GM12878 (cell line): ENCODE measurements around the gene FOXK1. TPM values are rescaled to one million over a fixed set of nuclear protein-coding genes. Genes with fewer than 3 reads are reported as not detected.
A peak's percentile ranks its signal among the peaks of the same experiment; 100 is the strongest.

ENCODE experiments used
- BCL11A ChIP-seq: IDR thresholded peaks from 2 replicates; pipeline ENCODE4 v1.6.1; 2011; ENCODE audit warnings: low read depth, low read length
- BHLHE40 ChIP-seq, 2 experiments: fragments of 450-650 bp in 1 of 2; IDR thresholded peaks; 2 replicates each; pipeline ENCODE4 v1.6.1; 2011 to 2017; ENCODE audit warnings: low read depth in 2 of 2, borderline replicate concordance in 1 of 2, improper control_type of control experiment in 1 of 2, low read length in 1 of 2, mild to moderate bottlenecking in 1 of 2
- BMI1 ChIP-seq: fragments of 450-650 bp; IDR thresholded peaks from 2 replicates; pipeline ENCODE4 v1.6.1; 2016; ENCODE audit warnings: mild to moderate bottlenecking, moderate library complexity, borderline replicate concordance
- CHD1 ChIP-seq: IDR thresholded peaks from 2 replicates; pipeline ENCODE4 v1.6.1; 2012; ENCODE audit warnings: low read depth, low read length, improper control_type of control experiment
- FOS ChIP-seq: IDR thresholded peaks from 3 replicates; pipeline ENCODE4 v1.6.1; 2011; ENCODE audit warnings: borderline replicate concordance; ENCODE audit not compliant: insufficient read length; ENCODE audit errors: extremely low read depth
- GATAD2B ChIP-seq: fragments of 450-650 bp; conservative IDR thresholded peaks from 2 replicates; pipeline ENCODE4 v1.6.1; 2017; ENCODE audit warnings: low read depth, mild to moderate bottlenecking, moderate library complexity
- HDAC2 ChIP-seq: fragments of 200-600 bp; sonication (generic); IDR thresholded peaks from 2 replicates; pipeline ENCODE4 v1.6.1; 2017
- HDGF ChIP-seq: fragments of 450-650 bp; IDR thresholded peaks from 2 replicates; pipeline ENCODE4 v1.6.1; 2016; ENCODE audit warnings: antibody characterized with exemption
- KLF5 ChIP-seq: fragments of 450-650 bp; IDR thresholded peaks from 2 replicates; pipeline ENCODE4 v1.6.1; 2014; ENCODE audit warnings: mild to moderate bottlenecking; ENCODE audit not compliant: partially characterized antibody
- MYB ChIP-seq: fragments of 150-350 bp; IDR thresholded peaks from 2 replicates; pipeline ENCODE4 v1.6.1; 2014; ENCODE audit warnings: mild to moderate bottlenecking, low read depth, low read length, borderline replicate concordance
- NFIC ChIP-seq: IDR thresholded peaks from 2 replicates; pipeline ENCODE4 v1.6.1; 2012; ENCODE audit warnings: low read depth, mild to moderate bottlenecking, inconsistent platforms, low read length, moderate library complexity
- NFXL1 ChIP-seq: fragments of 450-650 bp; IDR thresholded peaks from 2 replicates; pipeline ENCODE4 v1.6.1; 2017; ENCODE audit warnings: antibody characterized with exemption, mild to moderate bottlenecking, borderline replicate concordance
- NR2F1 ChIP-seq: fragments of 450-650 bp; conservative IDR thresholded peaks from 2 replicates; pipeline ENCODE4 v1.6.1; 2017; ENCODE audit warnings: mild to moderate bottlenecking
- PML ChIP-seq: IDR thresholded peaks from 2 replicates; pipeline ENCODE4 v1.6.1; 2012; ENCODE audit warnings: low read length, inconsistent platforms
- RAD21 ChIP-seq: IDR thresholded peaks from 2 replicates; pipeline ENCODE4 v1.6.1; 2011; ENCODE audit warnings: mild to moderate bottlenecking, low read depth, low read length, moderate library complexity; ENCODE audit not compliant: insufficient read depth
- RUNX3 ChIP-seq: IDR thresholded peaks from 2 replicates; pipeline ENCODE4 v1.6.1; 2012; ENCODE audit warnings: low read length, inconsistent platforms
- SIN3A ChIP-seq: IDR thresholded peaks from 2 replicates; pipeline ENCODE4 v1.6.1; 2012; ENCODE audit warnings: low read depth, low read length, improper control_type of control experiment
- SRF ChIP-seq, 2 experiments: IDR thresholded peaks; 2 replicates each; pipeline ENCODE4 v1.6.1; 2011; ENCODE audit warnings: low read depth in 2 of 2, low read length in 2 of 2, mild to moderate bottlenecking in 1 of 2, moderate library complexity in 1 of 2
- SUPT20H ChIP-seq: IDR thresholded peaks from 2 replicates; pipeline ENCODE4 v1.6.1; 2011; ENCODE audit warnings: low read depth, mild to moderate bottlenecking, low read length, moderate library complexity, borderline replicate concordance; ENCODE audit not compliant: control insufficient read depth
- TCF12 ChIP-seq: IDR thresholded peaks from 2 replicates; pipeline ENCODE4 v1.6.1; 2011; ENCODE audit warnings: low read depth, mild to moderate bottlenecking, low read length
- TCF7 ChIP-seq: IDR thresholded peaks from 2 replicates; pipeline ENCODE4 v1.6.1; 2014; ENCODE audit warnings: antibody characterized with exemption, borderline replicate concordance
- YBX1 ChIP-seq: fragments of 450-650 bp; IDR thresholded peaks from 2 replicates; pipeline ENCODE4 v1.6.1; 2016; ENCODE audit warnings: antibody characterized with exemption
- polyA plus RNA-seq, 11 experiments: library from polyadenylated mRNA; depleted of rRNA in 4 of 11; unstranded in 6 of 11; stranded (reverse) in 5 of 11; fragments of >200 nt; fragmentation: Nextera tagmentation in 4 of 11; fragmentation: Illumina TruSeq in 1 of 11; extraction: Ambion mirVana in 4 of 11; extraction: Trizol in 1 of 11; gene quantifications; 1 replicate in 1 of 11; 2 replicates in 10 of 11; pipeline versions ENCODE4 v1.2.1 to v1.2.3, GENCODE V29; 2011 to 2016; ENCODE audit warnings: inconsistent platforms in 2 of 11, missing spikeins in 2 of 11, low read depth in 1 of 11
- total RNA-seq, 4 experiments: library from RNA; depleted of rRNA in 3 of 4; stranded (reverse); fragments of >200 nt in 3 of 4; fragmentation: Illumina TruSeq in 1 of 4; extraction: Trizol in 1 of 4; gene quantifications; 2 replicates each; pipeline versions ENCODE4 v1.2.1 to v1.2.3, GENCODE V29; 2013 to 2021
- TF ChIP-seq, protein P1 (sequence below): IDR thresholded peaks from 2 replicates; pipeline ENCODE4 v1.6.1; 2011; ENCODE audit warnings: borderline replicate concordance, low read depth, mild to moderate bottlenecking, moderate library complexity, low read length; ENCODE audit not compliant: insufficient read depth, poor library complexity, severe bottlenecking
- TF ChIP-seq, protein P2 (sequence below): fragments of 450-650 bp; IDR thresholded peaks from 2 replicates; pipeline ENCODE4 v1.6.1; 2016; ENCODE audit warnings: mild to moderate bottlenecking
- TF ChIP-seq, protein P3 (sequence below): fragments of 450-650 bp; IDR thresholded peaks from 2 replicates; pipeline ENCODE4 v1.6.1; 2017; ENCODE audit warnings: borderline replicate concordance
- TF ChIP-seq, protein P4 (sequence below): IDR thresholded peaks from 2 replicates; pipeline ENCODE4 v1.6.1; 2012; ENCODE audit warnings: low read depth, low read length, improper control_type of control experiment
- TF ChIP-seq, protein P5 (sequence below): IDR thresholded peaks from 2 replicates; pipeline ENCODE4 v1.6.1; 2012; ENCODE audit warnings: low read length, inconsistent platforms

The FOXK1 gene
- total and polyA plus RNA-seq, 10 of the 15 experiments (the other 5 are each of a cell fraction or from before 2014, with no cell fraction given), result 0.24 to 31.8 (median 4.5) TPM

DNA sequence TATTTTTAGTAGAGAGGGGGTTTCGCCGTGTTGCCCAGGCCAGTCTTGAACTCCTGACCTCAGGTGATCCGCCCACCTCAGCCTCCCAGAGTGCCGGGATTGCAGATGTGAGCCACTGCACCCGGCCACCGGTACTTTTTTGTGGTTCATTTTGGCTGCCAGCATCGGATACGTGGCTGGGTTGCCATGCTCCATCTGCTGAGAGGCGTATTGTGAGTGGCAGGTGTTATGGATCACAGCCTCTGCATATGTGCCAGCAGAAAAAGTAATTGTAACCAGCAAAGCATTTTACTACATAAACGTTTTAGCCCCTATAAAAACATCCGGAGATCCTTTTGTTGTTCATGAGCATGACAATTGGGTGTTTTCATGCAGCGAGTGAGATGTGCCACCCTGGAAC, 7.1 kb downstream of the FOXK1 start (continued):
- TF ChIP-seq, protein P1, sequence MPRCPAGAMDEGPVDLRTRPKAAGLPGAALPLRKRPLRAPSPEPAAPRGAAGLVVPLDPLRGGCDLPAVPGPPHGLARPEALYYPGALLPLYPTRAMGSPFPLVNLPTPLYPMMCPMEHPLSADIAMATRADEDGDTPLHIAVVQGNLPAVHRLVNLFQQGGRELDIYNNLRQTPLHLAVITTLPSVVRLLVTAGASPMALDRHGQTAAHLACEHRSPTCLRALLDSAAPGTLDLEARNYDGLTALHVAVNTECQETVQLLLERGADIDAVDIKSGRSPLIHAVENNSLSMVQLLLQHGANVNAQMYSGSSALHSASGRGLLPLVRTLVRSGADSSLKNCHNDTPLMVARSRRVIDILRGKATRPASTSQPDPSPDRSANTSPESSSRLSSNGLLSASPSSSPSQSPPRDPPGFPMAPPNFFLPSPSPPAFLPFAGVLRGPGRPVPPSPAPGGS, result no peak
- TF ChIP-seq PML (no peak), BHLHE40 (IDR thresholded peaks at IDR 0.05; ENCODE audit: borderline replicate concordance in 1 of 2, low read depth in 2 of 2, low read length in 1 of 2) (peak in 1 of 2 experiments; percentile 72; a peak in 2 of 4 replicates), SUPT20H (no peak), RAD21 (no peak), RUNX3 (peak; percentile 43; the same call in 1 of the 2 replicates), TCF7 (no peak), SRF (IDR thresholded peaks at IDR 0.05; ENCODE audit: low read depth in 2 of 2, low read length in 2 of 2) (no peak), NR2F1 (peak; percentile 57), KLF5 (no peak), SIN3A (no peak), HDGF (no peak), TCF12 (0 out of 2 replicates have a peak, but pooled peaks have one; percentile 27), NFIC (no peak), MYB (no peak), BMI1 (no peak), FOS (no peak), HDAC2 (no peak), YBX1 (no peak), BCL11A (no peak), NFXL1 (no peak), GATAD2B (no peak), CHD1 (no peak)
- TF ChIP-seq, protein P2, sequence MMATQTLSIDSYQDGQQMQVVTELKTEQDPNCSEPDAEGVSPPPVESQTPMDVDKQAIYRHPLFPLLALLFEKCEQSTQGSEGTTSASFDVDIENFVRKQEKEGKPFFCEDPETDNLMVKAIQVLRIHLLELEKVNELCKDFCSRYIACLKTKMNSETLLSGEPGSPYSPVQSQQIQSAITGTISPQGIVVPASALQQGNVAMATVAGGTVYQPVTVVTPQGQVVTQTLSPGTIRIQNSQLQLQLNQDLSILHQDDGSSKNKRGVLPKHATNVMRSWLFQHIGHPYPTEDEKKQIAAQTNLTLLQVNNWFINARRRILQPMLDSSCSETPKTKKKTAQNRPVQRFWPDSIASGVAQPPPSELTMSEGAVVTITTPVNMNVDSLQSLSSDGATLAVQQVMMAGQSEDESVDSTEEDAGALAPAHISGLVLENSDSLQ, result peak; percentile 83
- TF ChIP-seq, protein P3, sequence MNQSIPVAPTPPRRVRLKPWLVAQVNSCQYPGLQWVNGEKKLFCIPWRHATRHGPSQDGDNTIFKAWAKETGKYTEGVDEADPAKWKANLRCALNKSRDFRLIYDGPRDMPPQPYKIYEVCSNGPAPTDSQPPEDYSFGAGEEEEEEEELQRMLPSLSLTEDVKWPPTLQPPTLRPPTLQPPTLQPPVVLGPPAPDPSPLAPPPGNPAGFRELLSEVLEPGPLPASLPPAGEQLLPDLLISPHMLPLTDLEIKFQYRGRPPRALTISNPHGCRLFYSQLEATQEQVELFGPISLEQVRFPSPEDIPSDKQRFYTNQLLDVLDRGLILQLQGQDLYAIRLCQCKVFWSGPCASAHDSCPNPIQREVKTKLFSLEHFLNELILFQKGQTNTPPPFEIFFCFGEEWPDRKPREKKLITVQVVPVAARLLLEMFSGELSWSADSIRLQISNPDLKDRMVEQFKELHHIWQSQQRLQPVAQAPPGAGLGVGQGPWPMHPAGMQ, result no peak
- TF ChIP-seq, protein P4, sequence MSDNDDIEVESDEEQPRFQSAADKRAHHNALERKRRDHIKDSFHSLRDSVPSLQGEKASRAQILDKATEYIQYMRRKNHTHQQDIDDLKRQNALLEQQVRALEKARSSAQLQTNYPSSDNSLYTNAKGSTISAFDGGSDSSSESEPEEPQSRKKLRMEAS, result no peak
- TF ChIP-seq, protein P5, sequence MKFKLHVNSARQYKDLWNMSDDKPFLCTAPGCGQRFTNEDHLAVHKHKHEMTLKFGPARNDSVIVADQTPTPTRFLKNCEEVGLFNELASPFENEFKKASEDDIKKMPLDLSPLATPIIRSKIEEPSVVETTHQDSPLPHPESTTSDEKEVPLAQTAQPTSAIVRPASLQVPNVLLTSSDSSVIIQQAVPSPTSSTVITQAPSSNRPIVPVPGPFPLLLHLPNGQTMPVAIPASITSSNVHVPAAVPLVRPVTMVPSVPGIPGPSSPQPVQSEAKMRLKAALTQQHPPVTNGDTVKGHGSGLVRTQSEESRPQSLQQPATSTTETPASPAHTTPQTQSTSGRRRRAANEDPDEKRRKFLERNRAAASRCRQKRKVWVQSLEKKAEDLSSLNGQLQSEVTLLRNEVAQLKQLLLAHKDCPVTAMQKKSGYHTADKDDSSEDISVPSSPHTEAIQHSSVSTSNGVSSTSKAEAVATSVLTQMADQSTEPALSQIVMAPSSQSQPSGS, result no peak
